Measurements from ENCODE around the gene RASA2.
A peak's percentile ranks its signal among the peaks of the same experiment; 100 is the strongest.

- TF ChIP-seq POLR2A (IDR thresholded peaks at IDR 0.05) (no peak), EP300 (IDR thresholded peaks at IDR 0.05) (no peak), CTCF (IDR thresholded peaks at IDR 0.05) (peak in 1 of 7 experiments; percentile 7), POLR2AphosphoS5 (IDR thresholded peaks at IDR 0.05) (no peak)
These were observed 91.6 kb downstream of the RASA2 start for GRCh38 chr3:141578202-141578973.

All from stomach (tissue), 4 donors.